K562 treated with DMSO at 1 percent for 24 hours (cell line): ENCODE measurements around the gene FLRT3. TPM values are rescaled to one million over a fixed set of nuclear protein-coding genes. Genes with fewer than 3 reads are reported as not detected.

Experiments
- total RNA-seq: library from RNA; unstranded; fragments of 300-600 nt; gene quantifications from 2 replicates; pipeline ENCODE4 v1.2.3, GENCODE V29; 2022; ENCODE audit warnings: low read depth; ENCODE audit not compliant: insufficient read depth

Gene FLRT3
- not detected in 2 replicates for total RNA-seq

DNA sequence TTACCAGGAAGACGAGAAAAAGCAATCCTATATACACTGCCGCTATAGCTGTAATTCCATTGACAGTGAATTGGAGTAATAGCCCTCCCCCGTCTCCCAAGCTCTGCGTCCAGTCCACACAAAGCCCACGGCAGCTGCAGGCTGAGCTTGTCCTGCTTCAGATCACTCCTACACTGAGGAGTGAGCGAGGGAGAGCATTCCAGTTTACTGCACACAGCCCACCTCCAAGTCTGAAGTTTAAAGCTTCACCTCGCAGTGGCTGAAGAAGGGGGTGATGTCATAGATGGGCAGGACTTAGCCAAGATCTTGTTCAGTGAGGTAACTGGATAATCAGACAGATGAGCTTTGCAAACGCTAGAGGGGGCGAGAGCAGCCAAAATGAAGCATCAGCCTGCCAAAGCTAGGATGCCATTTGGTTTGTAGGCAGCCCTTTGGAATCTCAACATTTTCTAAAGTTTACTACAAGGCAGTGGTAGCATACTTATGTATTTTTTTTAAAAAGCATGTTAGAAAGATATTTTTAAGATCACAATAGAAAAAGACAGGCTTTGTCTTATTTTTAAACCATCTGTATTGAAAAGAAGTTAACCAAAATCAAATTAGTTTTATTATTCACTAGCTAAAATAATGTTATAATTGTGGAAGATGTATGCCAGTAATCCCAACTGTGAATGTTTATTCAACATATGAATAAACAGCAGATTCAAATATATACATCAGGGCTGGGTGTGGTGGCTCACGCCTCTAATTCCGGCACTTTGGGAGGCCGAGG, at the start of gene FLRT3:
TSS of gene FLRT3 (minus strand) at position 213 of the 772 bp plus-strand sequence. CDS start 10,106 bp downstream, outside the sequence.

